GM18867 (cell line): ENCODE data around the gene ZNRF1.

ENCODE experiments used
- ATAC-seq: cut with Tn5 transposase; IDR thresholded peaks from one replicate; pipeline ENCODE4 v1.9.1; 2021; ENCODE audit warnings: mild to moderate bottlenecking, moderate library complexity; ENCODE audit not compliant: unreplicated experiment

The ZNRF1 gene

GRCh38 chr16:75138636-75139035 is 139.8 kb downstream of the ZNRF1 start:
- ATAC-seq: no peak

DNA sequence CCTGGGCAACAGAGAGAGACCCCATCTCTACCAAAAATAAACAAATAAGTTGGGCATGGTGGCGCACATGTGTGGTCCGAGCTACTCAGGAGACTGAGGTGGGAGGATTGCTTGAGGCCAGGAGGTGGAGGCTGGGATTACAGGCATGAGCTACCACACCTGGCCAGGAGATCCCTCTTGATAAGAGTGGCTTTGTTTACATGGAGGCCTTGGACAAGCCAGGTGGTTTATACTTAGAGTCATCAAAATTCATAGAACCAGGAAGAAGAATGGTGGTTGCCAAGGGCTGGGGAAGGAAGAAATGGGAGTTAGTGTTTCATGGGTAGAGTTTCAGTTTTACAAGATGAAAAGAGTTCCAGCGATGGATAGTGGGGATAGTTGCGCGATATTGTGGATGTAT is 140.7 kb downstream of the ZNRF1 start:
- no peak for ATAC-seq

GRCh38 chr16:75143941-75144340 is 145.1 kb downstream of the ZNRF1 start:
- ATAC-seq: no peak

DNA sequence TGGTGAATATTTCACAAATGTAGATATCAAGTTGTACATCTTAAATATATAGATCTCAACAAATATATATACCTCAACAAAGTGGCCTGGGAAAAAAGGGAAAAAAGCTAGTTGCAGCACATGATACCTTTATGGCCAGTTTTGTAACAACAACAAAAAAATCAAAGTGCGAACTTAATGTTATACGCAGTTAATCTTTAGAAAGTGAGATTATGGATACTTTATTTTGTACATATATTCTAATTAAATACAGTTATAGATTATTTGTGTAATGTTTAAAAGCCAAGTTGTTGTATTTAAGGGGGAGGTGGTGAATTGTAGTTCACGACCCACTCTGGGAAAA is 149.1 kb downstream of the ZNRF1 start:
- ATAC-seq: no peak

DNA sequence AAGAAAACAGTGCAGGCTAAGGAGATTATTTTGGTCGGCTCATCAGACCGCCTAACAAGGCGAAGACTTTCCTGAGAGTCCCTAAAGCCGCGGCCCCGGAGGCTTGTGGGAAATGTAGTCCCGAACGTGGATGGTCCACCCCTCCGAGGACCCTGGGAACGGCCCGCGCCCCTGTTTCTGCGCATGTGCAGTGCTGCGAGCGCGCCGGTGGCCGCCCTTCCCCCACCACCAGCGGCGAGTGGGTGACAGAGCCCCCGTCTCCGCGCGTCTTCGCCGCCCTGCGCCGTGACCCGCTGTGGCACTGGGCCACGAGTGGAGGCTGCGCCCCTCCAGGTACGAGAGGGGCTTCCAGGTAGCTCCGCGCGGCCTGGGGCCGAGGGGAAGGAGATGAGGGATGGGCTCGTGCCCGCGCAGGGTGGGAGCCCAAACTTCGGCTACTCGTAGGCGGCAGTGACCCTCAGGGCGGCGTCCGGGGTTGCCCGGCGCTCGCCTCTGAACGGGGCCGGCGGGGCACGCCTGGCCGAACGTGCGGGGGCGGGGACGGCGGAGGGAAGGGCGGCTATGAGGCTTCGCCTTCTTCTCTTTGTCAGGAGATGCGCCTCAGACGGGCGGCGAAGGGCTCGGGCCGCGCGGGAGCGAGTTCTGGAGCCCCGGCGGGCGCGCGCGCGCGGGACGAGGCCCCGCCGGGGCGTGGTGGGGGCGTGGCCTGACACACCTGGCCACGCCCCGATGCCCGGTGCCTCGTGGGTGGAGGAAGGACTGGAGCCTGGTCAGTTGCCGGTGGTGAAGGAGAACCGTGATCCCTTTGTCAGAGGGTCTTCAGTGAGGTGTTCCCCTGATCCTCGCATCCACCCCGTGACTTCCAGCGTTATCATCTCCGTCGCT is 149.7 kb downstream of the ZNRF1 start, which contains the start of gene ZFP1:
TSS of gene ZFP1 (plus strand) at position 214 of the 885 bp plus-strand sequence. CDS start 4,428 bp downstream, outside the sequence.
- peak; percentile 85 for ATAC-seq

- no peak for ATAC-seq
These were observed 153.0 kb downstream of the ZNRF1 start for GRCh38 chr16:75151798-75152197.

- no peak for ATAC-seq
These were observed 153.8 kb downstream of the ZNRF1 start for GRCh38 chr16:75152635-75153034.

DNA sequence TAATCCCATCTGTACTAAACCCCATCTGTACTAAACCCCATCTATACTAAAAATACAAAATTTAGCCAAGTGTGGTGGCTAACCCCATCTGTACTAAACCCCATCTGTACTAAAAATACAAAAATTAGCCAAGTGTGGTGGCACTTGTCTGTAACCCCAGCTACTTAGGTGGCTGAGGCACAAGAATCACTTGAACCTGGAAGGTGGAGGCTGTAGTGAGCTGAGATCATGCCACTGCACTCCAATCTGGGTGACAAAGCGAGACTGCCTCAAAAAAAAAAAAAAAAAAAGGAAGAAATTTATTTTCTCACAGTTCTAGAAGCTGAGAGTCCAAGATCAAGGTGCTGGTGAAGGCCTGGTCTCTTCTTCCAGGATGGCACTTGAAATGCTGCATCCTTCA is 161.6 kb downstream of the ZNRF1 start:
- no peak for ATAC-seq
